GM12874 (cell line): ENCODE results near the gene DPEP1.
A peak's percentile ranks its signal among the peaks of the same experiment; 100 is the strongest.

Experiments
- TF ChIP-seq, protein P1 (sequence below): IDR thresholded peaks from 2 replicates; pipeline ENCODE4 v1.5.1; 2011; ENCODE audit warnings: low read depth, mild to moderate bottlenecking, control low read depth, low read length, moderate library complexity; ENCODE audit not compliant: insufficient read depth

The DPEP1 gene

DNA sequence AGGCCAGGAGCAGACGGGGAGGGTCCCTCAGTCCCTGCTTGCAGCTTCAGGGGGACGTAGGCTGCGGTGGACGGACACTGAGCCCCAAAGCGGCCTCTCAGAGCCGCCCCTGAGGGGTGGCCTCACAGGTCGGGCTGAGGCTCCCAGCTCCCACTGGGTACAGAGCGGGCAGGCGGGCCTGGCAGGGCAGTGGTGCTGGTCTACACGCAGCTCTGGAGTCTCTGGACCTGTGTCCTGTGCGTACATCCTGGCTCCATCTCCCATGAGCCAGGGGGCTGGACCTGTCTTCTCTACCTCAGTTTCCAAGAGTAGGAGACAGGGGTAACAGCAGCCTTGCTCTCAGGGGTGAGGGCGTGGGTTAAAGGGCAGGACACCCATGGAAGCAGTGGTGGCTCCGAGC lies 1.7 kb downstream of the DPEP1 start:
- TF ChIP-seq, protein P1, sequence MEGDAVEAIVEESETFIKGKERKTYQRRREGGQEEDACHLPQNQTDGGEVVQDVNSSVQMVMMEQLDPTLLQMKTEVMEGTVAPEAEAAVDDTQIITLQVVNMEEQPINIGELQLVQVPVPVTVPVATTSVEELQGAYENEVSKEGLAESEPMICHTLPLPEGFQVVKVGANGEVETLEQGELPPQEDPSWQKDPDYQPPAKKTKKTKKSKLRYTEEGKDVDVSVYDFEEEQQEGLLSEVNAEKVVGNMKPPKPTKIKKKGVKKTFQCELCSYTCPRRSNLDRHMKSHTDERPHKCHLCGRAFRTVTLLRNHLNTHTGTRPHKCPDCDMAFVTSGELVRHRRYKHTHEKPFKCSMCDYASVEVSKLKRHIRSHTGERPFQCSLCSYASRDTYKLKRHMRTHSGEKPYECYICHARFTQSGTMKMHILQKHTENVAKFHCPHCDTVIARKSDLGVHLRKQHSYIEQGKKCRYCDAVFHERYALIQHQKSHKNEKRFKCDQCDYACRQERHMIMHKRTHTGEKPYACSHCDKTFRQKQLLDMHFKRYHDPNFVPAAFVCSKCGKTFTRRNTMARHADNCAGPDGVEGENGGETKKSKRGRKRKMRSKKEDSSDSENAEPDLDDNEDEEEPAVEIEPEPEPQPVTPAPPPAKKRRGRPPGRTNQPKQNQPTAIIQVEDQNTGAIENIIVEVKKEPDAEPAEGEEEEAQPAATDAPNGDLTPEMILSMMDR: no peak

DNA sequence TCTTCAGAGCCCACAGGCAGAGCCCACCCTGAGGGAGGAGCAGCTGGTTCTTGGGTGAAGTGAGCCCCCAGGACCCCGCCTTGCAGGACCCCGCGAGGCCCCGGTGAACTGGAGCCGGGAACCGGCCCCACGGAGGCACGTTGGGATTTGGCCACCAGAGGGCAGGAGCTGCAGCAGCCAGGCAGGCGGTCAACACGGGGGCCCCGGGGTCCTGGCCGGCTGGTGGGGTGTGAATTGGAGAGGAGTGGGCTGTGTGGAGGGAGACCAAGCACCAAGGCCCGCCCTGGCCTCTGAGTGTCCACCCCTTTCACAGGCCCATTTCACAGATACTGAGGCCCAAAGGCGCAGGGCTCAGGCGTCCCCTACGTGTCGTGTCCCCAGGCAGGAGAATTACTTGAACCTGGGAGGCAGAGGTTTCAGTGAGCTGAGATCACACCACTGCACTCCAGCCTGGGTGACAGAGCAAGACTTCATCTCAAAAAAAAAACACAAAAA lies 2.2 kb downstream of the DPEP1 start:
- TF ChIP-seq, protein P1: peak; percentile 85

DNA sequence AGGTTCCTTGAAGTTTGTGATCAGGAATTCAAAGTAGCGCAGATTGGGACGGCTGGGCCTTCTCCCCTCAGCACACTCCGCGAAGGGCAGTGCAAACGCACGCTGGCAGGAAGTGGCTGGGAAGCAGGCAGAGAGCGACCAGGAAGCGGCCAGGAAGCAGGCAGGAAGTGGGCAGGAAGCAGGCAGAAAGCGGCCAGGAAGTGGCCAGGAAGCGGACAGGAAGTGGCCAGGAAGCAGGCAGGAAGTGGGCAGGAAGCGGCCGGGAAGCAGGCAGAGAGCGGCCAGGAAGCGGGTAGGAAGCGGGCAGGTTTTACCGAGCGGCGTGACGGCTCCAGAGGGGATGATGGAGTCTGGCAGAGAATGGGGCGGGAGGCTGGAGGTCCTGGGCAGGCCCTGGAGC lies 3.2 kb downstream of the DPEP1 start:
- TF ChIP-seq, protein P1: no peak

DNA sequence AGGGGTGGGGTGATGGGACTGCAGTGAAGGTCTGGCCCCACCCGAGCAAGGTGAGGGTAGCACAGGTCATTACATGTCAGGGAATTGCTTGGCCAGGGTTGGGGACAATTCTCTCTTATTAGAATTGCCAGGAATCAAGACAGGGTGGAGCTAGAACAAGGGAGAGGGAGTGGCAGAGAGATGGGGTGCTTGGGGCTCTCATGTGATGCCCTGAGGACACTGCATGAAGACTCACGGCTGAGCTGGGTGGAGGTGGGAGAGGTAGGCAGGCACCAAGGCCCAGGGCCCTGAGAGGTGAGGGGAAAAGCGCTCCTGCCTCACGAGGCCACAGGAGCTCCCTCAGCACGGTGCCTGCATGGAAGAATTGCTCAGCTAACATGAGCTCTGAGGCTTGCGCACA lies 3.6 kb downstream of the DPEP1 start:
- TF ChIP-seq, protein P1: no peak

DNA sequence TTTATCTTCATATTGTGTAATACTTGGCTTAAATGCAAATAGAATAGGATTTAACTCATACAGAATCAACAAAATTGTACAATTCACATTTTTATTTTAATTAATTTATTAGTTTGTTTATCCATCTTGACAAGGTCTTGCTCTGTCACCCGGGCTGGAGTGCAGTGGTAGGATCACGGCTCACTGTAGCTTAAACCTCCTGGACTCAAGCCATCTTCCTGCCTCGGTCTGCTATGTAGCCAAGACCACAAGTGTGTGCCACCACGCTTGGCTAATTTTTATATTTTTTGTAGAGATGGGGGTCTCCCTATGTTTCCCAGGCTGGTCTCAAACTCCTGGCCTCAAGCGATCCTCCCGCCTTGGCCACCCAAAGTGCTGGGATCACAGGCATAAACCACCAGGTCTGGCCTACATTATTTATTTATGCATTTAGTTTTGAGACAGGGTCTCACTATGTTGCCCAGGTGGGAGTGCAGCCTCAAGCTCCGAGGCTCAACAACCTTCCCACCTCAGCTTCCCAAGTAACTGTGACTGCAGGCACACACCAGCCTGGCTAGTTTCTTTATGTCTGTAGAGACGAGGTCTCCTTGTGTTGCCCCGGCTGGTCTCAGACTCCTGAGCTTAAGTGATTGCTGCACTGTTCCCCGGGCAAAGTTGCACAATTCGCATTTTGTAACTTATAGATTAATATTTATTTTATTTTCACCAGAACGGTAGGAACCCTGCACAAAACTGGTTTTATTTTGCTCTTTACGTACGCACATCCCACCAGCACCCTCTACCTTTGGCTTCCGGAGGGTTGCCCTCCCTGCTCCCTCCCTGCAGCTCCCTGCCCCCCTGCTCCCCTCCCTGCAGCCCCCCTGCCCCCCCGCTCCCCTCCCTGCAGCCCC lies 4.9 kb downstream of the DPEP1 start:
- TF ChIP-seq, protein P1: no peak

GRCh38 chr16:89619840-89620239 lies 6.4 kb downstream of the DPEP1 start:
- TF ChIP-seq, protein P1: no peak

DNA sequence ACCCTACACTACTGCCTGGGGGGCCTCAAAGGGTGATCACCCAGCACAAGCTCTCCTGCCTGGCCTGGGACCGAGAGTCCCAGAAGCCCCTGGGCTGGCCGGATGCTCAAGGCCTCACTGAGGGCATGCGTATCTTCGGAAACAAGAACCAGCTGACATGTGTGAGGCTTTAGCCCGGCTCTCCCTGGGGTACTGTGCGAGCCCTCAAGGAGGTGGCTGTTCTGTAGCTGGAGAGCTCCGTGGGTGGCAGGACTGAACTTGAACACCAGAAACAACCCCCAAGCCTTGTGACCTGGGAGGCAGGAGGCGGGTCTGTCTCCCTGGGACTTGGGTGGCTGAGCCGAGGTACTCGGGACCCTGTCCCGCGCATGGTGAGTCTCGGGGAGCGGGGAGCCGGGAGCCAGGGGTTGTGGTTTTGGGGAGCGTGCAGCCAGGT lies 7.0 kb downstream of the DPEP1 start:
- TF ChIP-seq, protein P1: no peak
